ENCODE data around the gene EIF1AX. TPM values are rescaled to one million over a fixed set of nuclear protein-coding genes. Genes with fewer than 3 reads are reported as not detected.
A peak's percentile ranks its signal among the peaks of the same experiment; 100 is the strongest.

Gene EIF1AX
- total RNA-seq, 1 donor from 2014 or later: 123 TPM

DNA sequence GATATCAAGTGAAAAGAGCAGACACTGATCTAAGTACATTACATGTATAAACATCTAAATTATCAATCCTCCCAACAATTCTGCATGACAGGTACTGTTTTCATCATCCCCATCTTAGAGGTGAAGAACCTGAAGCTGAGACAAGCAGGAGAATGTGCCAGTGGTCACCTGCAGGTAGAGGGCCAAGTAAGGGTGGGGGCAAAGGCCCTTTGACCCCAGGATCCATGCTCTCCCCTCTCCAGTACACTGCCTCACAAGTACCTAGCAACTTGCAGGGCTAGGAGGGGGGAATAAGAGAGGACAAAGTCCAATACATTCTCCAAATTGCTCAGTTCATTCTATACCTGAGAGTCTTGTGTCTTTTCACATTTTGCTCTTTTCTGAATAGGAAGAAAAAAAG lies 16.7 kb downstream of the EIF1AX start:
- H3K4me3 ChIP-seq: no peak overlapping the region
- no peaks in the 10 kb centered on the region for H3K79me2 ChIP-seq (ENCODE audit: low read depth)
- no peaks in the 10 kb centered on the region for H3K9me3 Mint-ChIP-seq
- H3F3A ChIP-seq (ENCODE audit: low read depth): peaks cover 14% of the 10 kb centered on the region
- no peaks in the 10 kb centered on the region for H3K4me1 Mint-ChIP-seq
- no peaks in the 10 kb centered on the region for H3K27me3 ChIP-seq
- peaks cover 4% of the 10 kb centered on the region for H3K9me3 ChIP-seq (ENCODE audit: low read depth)
- H3K27me3 Mint-ChIP-seq (ENCODE audit: insufficient read depth, low read depth): no peaks in the 10 kb centered on the region
- TF ChIP-seq, protein P1, sequence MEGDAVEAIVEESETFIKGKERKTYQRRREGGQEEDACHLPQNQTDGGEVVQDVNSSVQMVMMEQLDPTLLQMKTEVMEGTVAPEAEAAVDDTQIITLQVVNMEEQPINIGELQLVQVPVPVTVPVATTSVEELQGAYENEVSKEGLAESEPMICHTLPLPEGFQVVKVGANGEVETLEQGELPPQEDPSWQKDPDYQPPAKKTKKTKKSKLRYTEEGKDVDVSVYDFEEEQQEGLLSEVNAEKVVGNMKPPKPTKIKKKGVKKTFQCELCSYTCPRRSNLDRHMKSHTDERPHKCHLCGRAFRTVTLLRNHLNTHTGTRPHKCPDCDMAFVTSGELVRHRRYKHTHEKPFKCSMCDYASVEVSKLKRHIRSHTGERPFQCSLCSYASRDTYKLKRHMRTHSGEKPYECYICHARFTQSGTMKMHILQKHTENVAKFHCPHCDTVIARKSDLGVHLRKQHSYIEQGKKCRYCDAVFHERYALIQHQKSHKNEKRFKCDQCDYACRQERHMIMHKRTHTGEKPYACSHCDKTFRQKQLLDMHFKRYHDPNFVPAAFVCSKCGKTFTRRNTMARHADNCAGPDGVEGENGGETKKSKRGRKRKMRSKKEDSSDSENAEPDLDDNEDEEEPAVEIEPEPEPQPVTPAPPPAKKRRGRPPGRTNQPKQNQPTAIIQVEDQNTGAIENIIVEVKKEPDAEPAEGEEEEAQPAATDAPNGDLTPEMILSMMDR (IDR thresholded peaks at IDR 0.05): no peak
- TF ChIP-seq EZH2phosphoT487 (IDR thresholded peaks at IDR 0.05) (no peak), EZH2 (IDR thresholded peaks at IDR 0.05) (no peak)
- H3K4me2 ChIP-seq: no peak overlapping the region
- H3K27ac ChIP-seq: no peak overlapping the region
- peaks cover 2% of the 10 kb centered on the region for H3K36me3 Mint-ChIP-seq
- no peaks in the 10 kb centered on the region for H3K36me3 ChIP-seq
- H4K20me1 ChIP-seq (ENCODE audit: low read depth): no peaks in the 10 kb centered on the region
- H2AFZ ChIP-seq (replicated peaks): no peak overlapping the region
- H3K4me3 Mint-ChIP-seq: no peak overlapping the region
- no peak overlapping the region for H3K9ac ChIP-seq
- H3K27ac Mint-ChIP-seq: no peak overlapping the region
- H3K4me1 ChIP-seq: no peaks in the 10 kb centered on the region
- no peak for DNase-seq (ENCODE audit: low spot score)

DNA sequence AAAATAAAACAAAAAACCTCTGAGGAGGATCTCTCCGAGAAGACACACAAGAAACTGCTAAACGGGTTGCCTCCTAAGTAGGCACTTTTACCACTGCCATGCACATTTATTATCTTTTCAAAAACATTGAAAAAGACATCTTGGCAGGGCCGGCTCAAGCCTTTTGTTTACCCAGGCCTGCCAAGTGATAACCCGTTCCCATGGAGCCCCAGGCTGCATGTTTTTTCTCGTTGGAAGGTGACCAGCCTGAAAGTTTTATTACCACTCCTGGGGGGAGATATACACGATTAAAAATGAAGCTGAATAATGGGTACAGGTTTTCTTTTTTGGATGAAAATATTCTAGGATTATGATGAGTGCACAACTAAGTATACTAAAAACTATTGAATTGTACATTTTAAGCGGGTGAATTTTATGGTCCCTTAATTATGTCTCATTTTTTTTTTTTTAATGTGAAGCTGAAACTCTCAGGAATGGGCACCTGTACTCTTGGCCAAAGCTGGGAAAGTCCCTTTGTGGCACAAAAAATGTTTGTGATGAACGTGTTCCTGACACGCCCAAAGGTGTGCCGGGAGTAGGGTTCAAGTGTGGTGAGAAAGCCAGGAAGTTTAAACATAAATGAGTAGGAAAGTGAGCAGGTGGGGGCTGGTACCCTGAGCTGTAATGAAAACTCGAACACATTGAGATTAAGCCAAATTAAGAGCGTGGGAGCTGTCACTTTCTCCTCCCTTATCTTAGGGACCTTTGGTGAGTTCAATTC lies 23.4 kb downstream of the EIF1AX start:
- Mint-ChIP-seq H3K36me3 (no peaks in the 10 kb centered on the region), H3K4me3 (no peak overlapping the region), H3K27me3 (ENCODE audit: insufficient read depth, low read depth) (peaks cover 2% of the 10 kb centered on the region), H3K9me3 (peaks cover 4% of the 10 kb centered on the region), H3K27ac (no peak overlapping the region), H3K4me1 (peaks cover 8% of the 10 kb centered on the region)
- Histone ChIP-seq H3K9ac (no peak overlapping the region), H3K9me3 (ENCODE audit: low read depth) (peaks cover 6% of the 10 kb centered on the region), H3K27ac (no peak overlapping the region), H3F3A (ENCODE audit: low read depth) (no peaks in the 10 kb centered on the region), H4K20me1 (ENCODE audit: low read depth) (no peaks in the 10 kb centered on the region), H3K27me3 (peaks cover 46% of the 10 kb centered on the region), H3K79me2 (ENCODE audit: low read depth) (no peaks in the 10 kb centered on the region), H3K4me2 (no peak overlapping the region), H3K4me1 (no peaks in the 10 kb centered on the region), H2AFZ (replicated peaks) (no peak overlapping the region), H3K4me3 (no peak overlapping the region), H3K36me3 (no peaks in the 10 kb centered on the region)
- TF ChIP-seq, protein P1 (IDR thresholded peaks at IDR 0.05): no peak
- TF ChIP-seq EZH2 (IDR thresholded peaks at IDR 0.05): no peak
- TF ChIP-seq EZH2phosphoT487 (IDR thresholded peaks at IDR 0.05): no peak
- DNase-seq (ENCODE audit: low spot score): no peak

DNA sequence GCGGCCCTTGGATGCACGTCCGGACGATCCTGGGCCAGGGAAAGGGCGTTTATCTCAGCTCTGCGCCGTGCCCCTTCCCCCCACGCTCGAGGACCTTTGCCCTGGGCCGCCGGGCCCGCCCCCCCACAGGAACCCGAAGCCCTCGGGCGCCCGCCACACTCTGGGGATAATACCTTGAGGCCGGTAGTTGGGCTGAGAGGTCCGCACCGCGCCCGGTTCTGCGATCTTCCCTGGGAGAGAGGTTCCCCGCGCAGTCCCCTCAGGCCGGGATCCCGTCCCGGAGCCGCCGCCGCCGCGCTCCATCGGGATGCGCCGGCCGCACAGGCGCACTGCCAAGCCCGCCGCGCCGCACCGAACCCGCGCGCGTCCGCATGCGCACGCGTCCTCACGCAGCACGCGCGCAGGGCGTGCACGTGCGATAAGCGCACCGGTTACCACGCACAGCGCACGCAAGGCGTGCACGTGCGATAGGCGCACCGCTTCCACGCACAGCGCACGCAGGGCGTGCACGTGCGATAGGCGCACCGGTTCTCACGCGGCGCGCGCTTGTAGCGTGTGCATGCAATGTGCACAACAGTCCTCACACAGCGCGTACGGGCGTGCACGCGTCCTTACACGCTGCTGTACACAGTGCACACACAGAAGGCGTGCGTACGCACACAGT lies 24.9 kb downstream of the EIF1AX start, which contains the start of gene MAP7D2:
Gene MAP7D2 (minus strand): TSS at position 331 of the 664 bp plus-strand sequence. CDS start 28 bp downstream, at position 303.
- Histone ChIP-seq H4K20me1 (ENCODE audit: low read depth) (no peaks in the 10 kb centered on the region), H3K27me3 (peaks cover 46% of the 10 kb centered on the region), H3F3A (ENCODE audit: low read depth) (no peaks in the 10 kb centered on the region), H3K9me3 (ENCODE audit: low read depth) (peaks cover 6% of the 10 kb centered on the region), H3K4me2 (peak within 1 kb of the TSS; percentile 73), H3K4me1 (no peaks in the 10 kb centered on the region), H3K27ac (no peak within 1 kb of the TSS), H2AFZ (replicated peaks) (peak within 1 kb of the TSS; percentile 55), H3K4me3 (peak within 1 kb of the TSS; percentile 42), H3K9ac (no peak within 1 kb of the TSS), H3K36me3 (no peaks in the 10 kb centered on the region), H3K79me2 (ENCODE audit: low read depth) (no peaks in the 10 kb centered on the region)
- Mint-ChIP-seq H3K4me1 (peaks cover 8% of the 10 kb centered on the region), H3K27ac (no peak within 1 kb of the TSS), H3K36me3 (no peaks in the 10 kb centered on the region), H3K4me3 (peak within 1 kb of the TSS; percentile 79), H3K9me3 (peaks cover 4% of the 10 kb centered on the region), H3K27me3 (ENCODE audit: insufficient read depth, low read depth) (peaks cover 2% of the 10 kb centered on the region)
- TF ChIP-seq EZH2 (IDR thresholded peaks at IDR 0.05): no peak
- TF ChIP-seq, protein P1 (IDR thresholded peaks at IDR 0.05): no peak
- TF ChIP-seq EZH2phosphoT487 (IDR thresholded peaks at IDR 0.05): peak; percentile 25
- peak; percentile 45 for DNase-seq (ENCODE audit: low spot score)

All from neural progenitor cell (in vitro differentiated cells).